Diencephalon (tissue), 1 donor: ENCODE data around the gene TMEM201. TPM values are rescaled to one million over a fixed set of nuclear protein-coding genes. Genes with fewer than 3 reads are reported as not detected.

ENCODE experiments used
- total RNA-seq: library from RNA; depleted of rRNA; stranded (reverse); fragments of >200 nt; gene quantifications from one replicate; pipeline ENCODE4 v1.2.3, GENCODE V29; 2014

Gene TMEM201
- 9.0 TPM for total RNA-seq

GRCh38 chr1:9588551-9589143 lies at the start of gene TMEM201:
Gene TMEM201 (plus strand): TSS chr1:9588911. CDS start chr1:9588931, 20 bp downstream.

GRCh38 chr1:9539165-9539828 lies 49.4 kb upstream of the TMEM201 start, which contains the start of gene SLC25A33:
Gene SLC25A33 (plus strand): TSS chr1:9539465. CDS start chr1:9539692, 227 bp downstream.

GRCh38 chr1:9651565-9652378 lies 63.1 kb downstream of the TMEM201 start, which contains the start of gene PIK3CD:
Gene PIK3CD (plus strand): TSS chr1:9651731. CDS start chr1:9710456, 58,725 bp downstream.

Other genes starting within 250 kb of the TMEM201 start
- 15.7 TPM for gene SLC25A33, start 49.4 kb upstream of the TMEM201 start, total RNA-seq
- 13.6 TPM for gene PIK3CD, start 62.8 kb downstream of the TMEM201 start, total RNA-seq
- gene CLSTN1, start 235.1 kb downstream of the TMEM201 start, total RNA-seq = 233 TPM